GM21529 (cell line): ENCODE data around the gene STRIP1.
"Not testable (repeated sequence)": the region's sequence is repeated elsewhere in the genome, so short reads cannot be mapped to it uniquely, and the experiment has no call there.

Source experiments
- ATAC-seq: cut with Tn5 transposase; IDR thresholded peaks from one replicate; pipeline ENCODE4 v1.9.1; 2021; ENCODE audit not compliant: unreplicated experiment

Gene STRIP1

GRCh38 chr1:110068646-110069403 lies 34.4 kb downstream of the STRIP1 start:
- ATAC-seq = no peak

- ATAC-seq = no peak
Observed at GRCh38 chr1:110069404-110070281, 35.2 kb downstream of the STRIP1 start.

- ATAC-seq = no peak
Observed at GRCh38 chr1:110070282-110070669, 35.9 kb downstream of the STRIP1 start.

- ATAC-seq = no peak
Observed at GRCh38 chr1:110070671-110071242, 36.3 kb downstream of the STRIP1 start, which contains the start of gene ALX3. Gene ALX3, minus strand, starts transcription at chr1:110070672. Its CDS starts 60 bp downstream, at chr1:110070612.

GRCh38 chr1:110074166-110074565 lies 39.7 kb downstream of the STRIP1 start:
- no peak for ATAC-seq

GRCh38 chr1:110076789-110077500 lies 42.5 kb downstream of the STRIP1 start:
- ATAC-seq = no peak

GRCh38 chr1:110079995-110080394 lies 45.6 kb downstream of the STRIP1 start:
- ATAC-seq = not testable (repeated sequence)

- ATAC-seq = no peak
Observed at GRCh38 chr1:110081061-110081460, 46.6 kb downstream of the STRIP1 start.

GRCh38 chr1:110082477-110082876 lies 48.1 kb downstream of the STRIP1 start:
- no peak for ATAC-seq

- no peak for ATAC-seq
Observed at GRCh38 chr1:110083061-110083865, 48.8 kb downstream of the STRIP1 start.

- no peak for ATAC-seq
Observed at GRCh38 chr1:110083866-110084226, 49.4 kb downstream of the STRIP1 start.

GRCh38 chr1:110084227-110085078 lies 50.0 kb downstream of the STRIP1 start:
- no peak for ATAC-seq

- no peak for ATAC-seq
Observed at GRCh38 chr1:110085671-110086070, 51.2 kb downstream of the STRIP1 start.

GRCh38 chr1:110086961-110087360 lies 52.5 kb downstream of the STRIP1 start:
- ATAC-seq = no peak

- ATAC-seq = peak; percentile 66
Observed at GRCh38 chr1:110087812-110088738, 53.7 kb downstream of the STRIP1 start.

GRCh38 chr1:110088739-110089316 lies 54.4 kb downstream of the STRIP1 start:
- no peak for ATAC-seq

GRCh38 chr1:110089561-110090275 lies 55.3 kb downstream of the STRIP1 start:
- ATAC-seq = no peak
